ENCODE results near the gene GRIK4. TPM values are rescaled to one million over a fixed set of nuclear protein-coding genes. Genes with fewer than 3 reads are reported as not detected.

The GRIK4 gene
- total RNA-seq, 1 experiment from 2014 or later = 3.3 TPM

- TF ChIP-seq, protein P1, sequence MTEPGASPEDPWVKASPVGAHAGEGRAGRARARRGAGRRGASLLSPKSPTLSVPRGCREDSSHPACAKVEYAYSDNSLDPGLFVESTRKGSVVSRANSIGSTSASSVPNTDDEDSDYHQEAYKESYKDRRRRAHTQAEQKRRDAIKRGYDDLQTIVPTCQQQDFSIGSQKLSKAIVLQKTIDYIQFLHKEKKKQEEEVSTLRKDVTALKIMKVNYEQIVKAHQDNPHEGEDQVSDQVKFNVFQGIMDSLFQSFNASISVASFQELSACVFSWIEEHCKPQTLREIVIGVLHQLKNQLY (CRISPR knock-in tag; IDR thresholded peaks at IDR 0.05) = no peak
- TF ChIP-seq ZNF425 (CRISPR knock-in tag; conservative IDR thresholded peaks at IDR 0.05) = no peak
- no peak for TF ChIP-seq CREB1 (CRISPR knock-in tag; IDR thresholded peaks at IDR 0.05)
- TF ChIP-seq OVOL2 (CRISPR knock-in tag; IDR thresholded peaks at IDR 0.05; ENCODE audit: borderline replicate concordance) = no peak
- no peak for TF ChIP-seq SMAD4 (CRISPR knock-in tag; IDR thresholded peaks at IDR 0.05)
- no peak for TF ChIP-seq FOXP4 (CRISPR knock-in tag; IDR thresholded peaks at IDR 0.05)
- no peak for TF ChIP-seq ZNF138 (CRISPR knock-in tag; conservative IDR thresholded peaks at IDR 0.05)
- TF ChIP-seq ZNF671 (CRISPR knock-in tag; IDR thresholded peaks at IDR 0.05) = no peak
- no peak for TF ChIP-seq JUN (CRISPR knock-in tag; IDR thresholded peaks at IDR 0.05)
Measured at GRCh38 chr11:120817158-120817557, 305.6 kb downstream of the GRIK4 start (continued).

GRCh38 chr11:120818097-120818496, 306.5 kb downstream of the GRIK4 start:
- POLR2A ChIA-PET = no interaction called here

DNA sequence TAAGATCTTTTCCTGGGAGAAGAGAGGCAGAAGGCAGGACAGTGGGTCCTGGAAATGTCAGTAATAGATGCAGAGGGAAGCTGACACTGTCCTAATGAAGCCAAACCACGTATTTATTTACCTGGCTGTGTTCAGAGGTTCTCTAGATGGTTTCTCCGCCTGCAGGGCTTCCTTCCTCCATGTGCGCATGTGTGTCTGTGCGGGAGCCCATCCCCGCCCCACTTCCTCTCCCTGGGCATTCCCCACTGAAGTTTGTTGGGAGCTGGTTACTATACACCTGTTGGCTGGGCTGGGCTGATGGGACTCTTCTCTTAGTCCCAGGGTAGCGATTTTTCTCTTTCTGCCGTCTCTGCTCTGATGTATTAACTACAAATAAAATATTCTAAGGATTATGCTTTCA, 307.5 kb downstream of the GRIK4 start:
- Mint-ChIP-seq H3K4me1 (peaks cover 8% of the 10 kb centered on the region; the same call in 1 of the 2 replicates), H3K36me3 (no peaks in the 10 kb centered on the region), H3K27me3 (ENCODE audit: low read depth) (no peaks in the 10 kb centered on the region; the same call in 1 of the 2 replicates), H3K27ac (no peak overlapping the region), H3K9me3 (no peaks in the 10 kb centered on the region), H3K4me3 (no peak overlapping the region)
- ATAC-seq = no peak
- ChIA-PET POLR2A (no interaction called here), CTCF (interaction anchor here (1.6 kb wide), 1 partner anchor 110 kb away, joined by 3 read pairs; no protein-coding TSS in a partner anchor)
- no peak for DNase-seq (ENCODE audit: low spot score)
- no peak for TF ChIP-seq ZSCAN18 (CRISPR knock-in tag; IDR thresholded peaks at IDR 0.05)
- TF ChIP-seq SMAD4 (CRISPR knock-in tag; IDR thresholded peaks at IDR 0.05) = no peak
- no peak for TF ChIP-seq ZNF138 (CRISPR knock-in tag; conservative IDR thresholded peaks at IDR 0.05)
- TF ChIP-seq ZNF425 (CRISPR knock-in tag; conservative IDR thresholded peaks at IDR 0.05) = no peak
- TF ChIP-seq PRRX2 (CRISPR knock-in tag; IDR thresholded peaks at IDR 0.05) = no peak
- TF ChIP-seq FOXK1 (CRISPR knock-in tag; IDR thresholded peaks at IDR 0.05) = no peak
- TF ChIP-seq IRF1 (CRISPR knock-in tag; IDR thresholded peaks at IDR 0.05) = no peak
- no peak for TF ChIP-seq ZNF219 (CRISPR knock-in tag; IDR thresholded peaks at IDR 0.05; ENCODE audit: borderline replicate concordance)
- TF ChIP-seq CDX4 (CRISPR knock-in tag; IDR thresholded peaks at IDR 0.05; ENCODE audit: borderline replicate concordance) = no peak
- TF ChIP-seq HMGXB4 (CRISPR knock-in tag; IDR thresholded peaks at IDR 0.05) = no peak
- TF ChIP-seq SMAD3 (CRISPR knock-in tag; IDR thresholded peaks at IDR 0.05; ENCODE audit: borderline replicate concordance) = no peak
- TF ChIP-seq GABPB1 (CRISPR knock-in tag; IDR thresholded peaks at IDR 0.05) = no peak

More at GRCh38 chr11:120818097-120818496, 306.5 kb downstream of the GRIK4 start:
- Mint-ChIP-seq H3K27ac (no peak overlapping the region), H3K4me1 (peaks cover 8% of the 10 kb centered on the region; the same call in 1 of the 2 replicates), H3K36me3 (no peaks in the 10 kb centered on the region), H3K4me3 (no peak overlapping the region), H3K9me3 (no peaks in the 10 kb centered on the region), H3K27me3 (ENCODE audit: low read depth) (no peaks in the 10 kb centered on the region; the same call in 1 of the 2 replicates)
- DNase-seq (ENCODE audit: low spot score) (no peak), ATAC-seq (no peak)
- no peak for TF ChIP-seq ZNF396 (CRISPR knock-in tag; IDR thresholded peaks at IDR 0.05; ENCODE audit: borderline replicate concordance)
- TF ChIP-seq IRF1 (CRISPR knock-in tag; IDR thresholded peaks at IDR 0.05) = no peak
- CTCF ChIA-PET = interaction anchor here (1.6 kb wide), 1 partner anchor 111 kb away, joined by 3 read pairs; no protein-coding TSS in a partner anchor

Data from WTC11 (cell line).